Stimulated activated naive CD8-positive, alpha-beta T cell treated with anti-CD3 and anti-CD28 coated beads, Interleukin-15, amount 100 ng/mL, for 72 hours (primary cell): ENCODE results near the gene FAM171A1.

Experiments
- ATAC-seq: fragments of 150-1000 bp; cut with Tn5 transposase; 2 replicates; pipeline ENCODE4 v1.10.0; 2021; ENCODE audit warnings: mild to moderate bottlenecking, moderate library complexity
- DNase-seq, 2 donors: peaks; one replicate each; pipeline ENCODE4 v3.0.0; 2021 to 2022
- H3K27ac Mint-ChIP-seq, 2 donors: one replicate each; pipeline ENCODE4 v1.8.0; 2022; ENCODE audit warnings: mild to moderate bottlenecking in 2 of 2, mixed read lengths in 2 of 2, moderate library complexity in 2 of 2
- H3K27me3 Mint-ChIP-seq: one replicate; pipeline ENCODE4 v1.8.0; 2022; ENCODE audit warnings: mixed read lengths
- H3K4me1 Mint-ChIP-seq: one replicate; pipeline ENCODE4 v1.8.0; 2022; ENCODE audit warnings: mild to moderate bottlenecking, mixed read lengths
- H3K4me3 Mint-ChIP-seq, 2 donors: one replicate each; pipeline ENCODE4 v1.8.0; 2022; ENCODE audit warnings: mild to moderate bottlenecking in 2 of 2, mixed read lengths in 2 of 2, moderate library complexity in 1 of 2
- H3K9me3 Mint-ChIP-seq, 2 donors: one replicate each; pipeline ENCODE4 v1.8.0; 2022; ENCODE audit warnings: mixed read lengths in 2 of 2

FAM171A1 gene

DNA sequence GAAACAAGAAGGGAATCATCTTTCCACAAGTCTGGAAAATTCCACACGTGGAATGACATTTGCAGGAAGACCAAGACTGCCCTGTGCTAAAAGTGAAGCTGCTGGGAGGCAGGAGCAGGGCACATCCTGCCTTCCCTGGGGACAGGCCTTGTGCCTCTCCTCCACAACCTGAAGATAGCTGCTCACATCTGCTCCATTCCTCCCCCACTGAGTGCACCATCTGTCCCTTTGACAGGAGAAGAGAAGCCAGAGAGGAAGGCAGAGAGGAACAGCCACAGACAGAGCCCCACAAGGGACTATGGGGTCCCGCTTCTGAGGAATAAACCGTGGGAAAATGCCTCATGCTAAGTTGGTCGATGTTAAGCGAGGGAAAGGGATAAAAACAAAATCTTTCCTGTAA, 15.9 kb upstream of the FAM171A1 start:
- no peak for DNase-seq
- Mint-ChIP-seq H3K27ac (no peak overlapping the region), H3K9me3 (no peaks in the 10 kb centered on the region), H3K4me1 (no peaks in the 10 kb centered on the region), H3K4me3 (no peak overlapping the region), H3K27me3 (peaks cover 60% of the 10 kb centered on the region)
- no peak for ATAC-seq

DNA sequence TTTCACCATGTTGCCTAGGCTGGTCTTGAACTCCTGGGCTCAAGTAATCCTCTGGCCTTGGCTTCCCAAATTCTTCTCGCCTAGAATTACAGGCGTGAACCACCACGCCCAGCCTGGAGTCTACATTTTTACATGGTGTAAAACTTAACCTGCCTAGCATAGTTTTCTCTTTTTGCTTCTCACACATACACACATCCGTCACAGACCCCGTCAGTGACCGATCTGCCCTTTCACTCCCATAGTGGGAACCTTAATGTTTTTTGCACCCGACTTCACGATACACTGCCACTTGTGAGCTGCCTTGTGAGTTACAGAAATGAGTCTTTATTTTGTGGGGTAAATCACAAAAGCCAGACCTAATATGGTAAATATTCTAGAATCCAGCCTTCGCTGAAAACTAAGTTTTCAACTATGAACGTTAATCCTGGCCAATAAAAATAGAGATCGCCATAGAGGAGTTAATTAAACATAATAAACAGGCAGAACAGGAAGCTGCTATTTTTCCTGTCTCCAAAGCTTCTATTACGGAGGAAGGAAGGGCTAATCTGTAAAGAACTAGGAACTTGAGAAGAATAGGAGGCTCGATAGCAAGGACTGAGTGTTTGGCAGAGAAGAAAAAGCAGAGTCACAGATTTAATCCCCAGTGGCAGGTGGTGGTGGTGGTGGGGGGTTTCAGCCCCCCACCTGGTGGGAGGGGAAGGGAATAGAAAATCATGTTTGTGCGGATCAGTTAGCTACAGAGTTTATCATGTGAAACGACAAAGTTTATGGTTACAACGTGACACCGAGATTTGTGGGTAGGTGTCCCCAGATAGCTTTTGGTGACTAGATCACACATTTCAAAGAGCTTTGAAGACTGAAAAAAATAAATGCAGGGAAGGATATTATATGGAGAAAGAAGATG, 14.7 kb upstream of the FAM171A1 start:
- no peak overlapping the region for H3K4me3 Mint-ChIP-seq
- peaks cover 72% of the 10 kb centered on the region for H3K27me3 Mint-ChIP-seq
- no peak overlapping the region for H3K27ac Mint-ChIP-seq
- no peak for ATAC-seq
- no peaks in the 10 kb centered on the region for H3K9me3 Mint-ChIP-seq
- no peaks in the 10 kb centered on the region for H3K4me1 Mint-ChIP-seq
- no peak for DNase-seq

DNA sequence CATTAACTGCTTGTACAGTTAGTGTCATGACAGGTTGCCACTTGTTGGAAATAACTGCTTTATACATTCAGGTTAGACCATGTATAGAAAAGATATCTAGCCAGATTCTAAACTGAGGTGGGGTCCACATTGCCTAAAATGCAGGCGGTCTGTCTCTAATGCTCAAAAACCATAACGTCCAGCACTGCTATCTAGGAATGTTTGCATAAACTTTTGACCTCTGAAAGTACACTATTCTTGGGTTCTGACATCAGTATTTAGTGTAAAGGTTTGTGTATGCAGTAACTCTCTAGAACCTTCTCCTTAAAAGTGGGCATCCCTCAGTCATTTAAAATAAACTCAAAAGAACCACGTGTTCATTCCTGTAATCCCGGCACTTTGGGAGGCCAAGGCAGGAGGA, 10.3 kb upstream of the FAM171A1 start:
- no peak for DNase-seq
- no peak overlapping the region for H3K27ac Mint-ChIP-seq
- H3K4me1 Mint-ChIP-seq, result no peaks in the 10 kb centered on the region
- no peak for ATAC-seq
- no peaks in the 10 kb centered on the region for H3K9me3 Mint-ChIP-seq
- H3K27me3 Mint-ChIP-seq, result peaks cover 71% of the 10 kb centered on the region
- H3K4me3 Mint-ChIP-seq, result no peak overlapping the region

DNA sequence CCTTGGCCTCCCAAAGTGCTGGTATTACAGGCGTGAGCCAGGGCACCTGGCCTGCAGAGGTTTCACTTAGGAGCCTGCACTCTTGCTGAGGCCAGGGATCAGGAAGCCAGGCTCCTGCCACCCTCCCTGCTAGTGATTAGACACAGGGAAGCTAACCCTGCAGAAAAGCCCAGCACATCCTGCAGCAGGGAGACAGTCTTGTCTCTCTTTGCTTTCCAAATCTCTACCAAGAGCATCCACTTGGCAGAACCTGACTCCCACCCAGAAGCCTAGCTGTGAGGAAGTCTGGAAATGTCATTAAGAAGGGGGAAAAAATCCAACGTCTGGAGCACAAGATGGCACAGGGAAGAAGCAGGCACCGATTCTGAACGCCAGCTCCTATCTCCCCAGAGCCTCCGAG, 8.0 kb upstream of the FAM171A1 start:
- no peak for DNase-seq
- H3K27ac Mint-ChIP-seq, result peak overlapping the region in 1 of 2 donors; percentile 27
- no peak for ATAC-seq
- H3K9me3 Mint-ChIP-seq, result no peaks in the 10 kb centered on the region
- H3K4me3 Mint-ChIP-seq, result no peak overlapping the region
- H3K4me1 Mint-ChIP-seq, result no peaks in the 10 kb centered on the region
- peaks cover 50% of the 10 kb centered on the region for H3K27me3 Mint-ChIP-seq

DNA sequence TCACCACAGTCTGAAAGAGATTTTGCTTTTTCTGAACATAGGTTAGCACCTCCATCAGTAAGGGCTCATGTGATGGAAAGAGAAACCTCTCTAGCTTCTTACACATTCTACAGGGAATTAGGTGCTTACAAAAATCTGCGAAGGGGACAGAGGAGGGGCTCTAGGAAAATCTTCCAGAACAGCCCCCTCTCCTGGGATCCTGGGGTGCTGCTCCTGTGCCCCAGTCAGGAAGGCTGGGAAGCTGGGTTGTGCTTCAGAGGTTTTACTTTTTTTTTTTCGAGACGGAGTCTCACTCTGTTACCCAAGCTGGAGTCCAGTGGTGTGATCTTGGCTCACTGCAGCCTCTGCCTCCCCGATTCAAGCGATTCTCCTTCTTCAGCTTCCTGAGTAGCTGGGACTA, 7.5 kb upstream of the FAM171A1 start:
- ATAC-seq (no peak), DNase-seq (no peak)
- no peaks in the 10 kb centered on the region for H3K4me1 Mint-ChIP-seq
- H3K27me3 Mint-ChIP-seq, result peaks cover 50% of the 10 kb centered on the region
- H3K27ac Mint-ChIP-seq, result peak overlapping the region in 1 of 2 donors; percentile 27
- no peak overlapping the region for H3K4me3 Mint-ChIP-seq
- H3K9me3 Mint-ChIP-seq, result no peaks in the 10 kb centered on the region

DNA sequence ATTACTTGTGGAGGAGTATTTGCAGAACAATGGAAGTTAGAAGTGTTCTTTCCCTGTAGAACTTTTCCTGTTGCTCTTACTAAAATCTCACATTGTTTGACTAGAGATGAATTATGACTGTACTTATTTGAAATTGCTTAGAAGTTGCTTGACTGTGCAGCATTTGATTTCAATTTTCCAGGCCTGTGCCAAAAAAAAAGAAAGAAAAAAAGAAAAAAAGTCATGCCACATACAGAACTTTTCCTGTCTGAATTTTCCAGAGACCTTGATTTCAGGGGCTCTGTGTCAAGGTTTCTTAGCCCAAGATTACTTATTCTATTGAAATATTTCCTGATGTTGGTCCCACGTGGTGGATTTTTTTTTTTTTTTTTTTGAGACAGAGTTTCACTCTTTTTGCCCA, 3.5 kb upstream of the FAM171A1 start:
- Mint-ChIP-seq H3K9me3 (no peaks in the 10 kb centered on the region), H3K27me3 (peaks cover 45% of the 10 kb centered on the region), H3K4me1 (peaks cover 11% of the 10 kb centered on the region), H3K27ac (no peak overlapping the region), H3K4me3 (no peak overlapping the region)
- ATAC-seq (no peak), DNase-seq (no peak)

DNA sequence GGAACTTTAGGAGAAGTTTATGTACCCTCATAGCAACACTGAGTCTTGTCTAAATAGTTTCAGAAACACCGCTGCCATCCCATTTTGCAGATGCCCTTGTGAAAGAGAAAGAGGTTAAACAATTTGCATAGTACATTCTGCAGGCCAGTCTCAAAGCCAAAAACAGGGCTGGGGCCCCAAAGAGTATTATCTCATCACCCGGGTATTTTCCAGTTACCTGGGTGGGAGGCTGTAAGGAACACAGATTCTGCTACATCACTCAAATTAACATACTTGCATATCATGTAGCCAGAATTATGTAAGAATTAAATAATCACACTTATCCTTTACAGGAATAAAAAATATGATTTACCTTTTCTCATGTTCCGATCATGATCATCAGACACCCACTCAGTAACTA, 3.1 kb upstream of the FAM171A1 start:
- H3K4me3 Mint-ChIP-seq, result no peak overlapping the region
- H3K27me3 Mint-ChIP-seq, result peaks cover 48% of the 10 kb centered on the region
- ATAC-seq (no peak), DNase-seq (no peak)
- H3K4me1 Mint-ChIP-seq, result peaks cover 12% of the 10 kb centered on the region
- H3K27ac Mint-ChIP-seq, result no peak overlapping the region
- no peaks in the 10 kb centered on the region for H3K9me3 Mint-ChIP-seq

DNA sequence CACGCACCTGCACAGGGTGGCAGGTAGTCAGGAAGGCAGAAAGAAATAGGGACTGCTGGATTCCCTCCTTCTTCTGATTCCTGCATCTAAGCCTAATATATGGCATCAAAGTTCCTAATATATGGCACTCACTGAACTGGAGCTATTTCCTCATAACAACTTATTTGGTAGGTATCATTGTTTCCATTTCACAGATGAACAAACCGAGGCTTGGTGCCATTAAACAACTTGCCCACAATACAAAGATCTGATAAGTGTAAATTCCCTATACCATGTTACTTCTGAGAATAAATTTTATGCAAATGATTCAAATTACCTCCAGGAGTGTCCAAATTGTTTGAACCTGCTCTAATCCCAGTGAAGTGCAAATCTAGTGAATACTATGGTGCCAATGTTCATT, 2.1 kb upstream of the FAM171A1 start:
- Mint-ChIP-seq H3K27ac (no peak overlapping the region), H3K9me3 (no peaks in the 10 kb centered on the region), H3K4me3 (no peak overlapping the region), H3K4me1 (peaks cover 12% of the 10 kb centered on the region), H3K27me3 (peaks cover 51% of the 10 kb centered on the region)
- DNase-seq (no peak), ATAC-seq (no peak)

DNA sequence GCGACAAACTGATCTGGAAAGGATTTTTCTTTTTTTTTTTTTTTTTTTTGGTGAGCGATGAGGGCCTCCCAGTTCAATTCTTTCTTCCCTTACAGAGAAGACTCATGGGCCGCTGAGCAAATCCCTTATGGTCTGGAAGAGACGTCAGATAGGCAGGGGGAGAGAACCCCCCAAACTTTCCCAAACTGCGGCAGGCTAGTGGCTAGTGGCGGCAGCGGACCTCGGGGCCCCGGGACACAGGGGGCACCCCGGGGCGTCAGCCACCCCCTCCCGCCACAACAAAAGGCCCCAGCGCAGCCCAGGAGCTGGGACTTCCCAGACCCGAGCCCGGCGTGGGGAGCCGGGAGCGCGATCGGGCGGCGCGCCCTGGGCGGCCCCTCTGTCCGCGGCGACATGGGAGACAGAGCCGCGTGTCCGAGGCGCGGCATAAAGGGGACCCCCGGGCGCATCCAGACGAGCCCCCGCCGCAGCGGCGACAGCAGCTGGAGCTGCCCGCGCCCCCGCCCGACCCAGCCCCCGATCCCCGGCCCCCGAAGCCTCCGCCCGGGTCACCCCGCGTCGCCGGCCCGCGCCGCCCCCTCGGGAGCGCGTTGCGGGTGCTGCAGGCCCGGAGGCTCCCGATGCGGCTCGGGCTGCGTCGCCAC, 755 bp downstream of the FAM171A1 start:
- Mint-ChIP-seq H3K27ac (peak overlapping the region; percentile 63 to 90), H3K9me3 (no peaks in the 10 kb centered on the region), H3K4me3 (peak overlapping the region; percentile 81 to 84), H3K27me3 (peaks cover 69% of the 10 kb centered on the region), H3K4me1 (peaks cover 12% of the 10 kb centered on the region)
- DNase-seq, result peak; percentile 25 to 48
- peak; percentile 57 for ATAC-seq

DNA sequence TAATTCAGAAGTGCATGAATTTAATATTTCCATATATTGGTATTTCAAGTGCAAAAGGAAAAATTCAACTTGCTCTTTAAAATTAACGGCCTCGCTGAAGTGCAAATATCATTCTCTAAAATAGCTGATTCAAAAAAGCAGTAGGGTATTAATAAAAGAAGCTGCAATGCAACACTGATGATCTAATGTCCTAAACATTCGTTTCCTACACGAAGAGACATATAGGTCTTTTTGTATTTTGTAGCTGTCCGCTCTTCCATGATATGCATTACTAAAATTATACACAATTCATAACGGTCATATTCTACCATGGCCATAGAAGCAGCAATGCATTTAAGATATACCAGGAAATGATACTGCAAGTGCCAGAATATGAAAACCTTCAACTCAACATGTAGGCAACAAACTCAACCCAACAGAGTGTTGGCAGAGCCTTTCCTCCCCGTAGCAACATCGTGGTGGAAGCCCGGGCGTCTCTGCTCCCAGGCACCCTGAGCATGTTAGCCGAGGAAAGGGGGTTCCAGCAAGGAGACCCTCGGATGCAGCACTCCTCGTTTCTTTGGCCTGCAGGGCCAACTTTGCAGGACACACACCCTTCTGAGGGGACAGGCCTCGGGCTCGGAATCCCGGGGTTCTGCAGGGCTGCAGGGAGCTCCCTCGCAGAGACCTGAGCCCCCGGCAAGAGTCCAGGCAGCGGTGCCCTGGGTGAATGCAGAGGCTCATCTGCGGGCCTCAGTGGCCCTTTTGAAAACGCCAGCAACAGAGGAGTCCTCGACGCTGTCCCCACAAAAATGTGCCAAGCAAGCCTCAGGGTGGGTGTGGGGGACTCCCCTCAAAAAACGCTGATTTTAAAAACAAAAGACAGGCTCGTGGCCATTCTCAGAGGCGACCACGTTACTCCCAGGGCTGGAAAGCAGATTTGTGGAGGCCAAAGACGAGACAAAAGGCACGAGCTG, 1.6 kb downstream of the FAM171A1 start:
- H3K27me3 Mint-ChIP-seq, result peaks cover 76% of the 10 kb centered on the region

DNA sequence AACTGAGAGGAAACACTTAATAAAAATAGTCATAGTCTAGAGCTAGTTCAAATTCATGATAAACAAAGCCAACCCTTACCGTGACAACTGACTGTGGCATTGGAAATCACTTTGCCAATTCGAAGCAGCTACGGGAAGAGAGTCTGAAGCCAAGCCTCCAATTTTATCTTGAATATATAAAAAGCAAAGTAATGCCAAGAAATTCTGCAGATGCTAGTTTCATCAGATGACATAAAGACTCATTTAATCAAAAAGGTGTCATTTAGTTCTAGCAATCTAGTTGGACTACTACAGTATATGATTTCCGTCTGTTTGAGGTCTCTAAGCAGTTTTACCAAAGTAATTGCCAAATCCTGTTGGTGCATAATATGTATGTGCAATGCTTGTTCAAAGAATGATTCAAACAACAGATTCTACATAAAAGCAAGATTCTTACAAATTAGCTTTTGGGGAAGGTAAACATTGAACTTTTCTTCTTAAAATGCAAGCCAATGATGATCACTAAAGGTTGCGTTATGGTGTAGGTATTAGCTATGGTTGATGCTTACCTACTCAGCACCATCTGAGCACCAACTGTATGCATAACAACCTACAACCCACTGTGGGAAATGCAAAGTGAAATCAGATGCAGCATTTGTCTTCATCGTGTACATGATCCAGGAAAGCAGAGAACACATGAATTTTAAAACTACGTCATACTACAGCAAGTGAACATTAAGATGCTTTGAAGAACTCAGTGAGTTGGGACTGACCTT, 2.8 kb downstream of the FAM171A1 start:
- Mint-ChIP-seq H3K9me3 (no peaks in the 10 kb centered on the region), H3K4me1 (peaks cover 12% of the 10 kb centered on the region), H3K27me3 (peaks cover 70% of the 10 kb centered on the region), H3K27ac (no peak overlapping the region), H3K4me3 (no peak overlapping the region)
- no peak for ATAC-seq
- no peak for DNase-seq

More for the DNA sequence above, 1.6 kb downstream of the FAM171A1 start:
- H3K27ac Mint-ChIP-seq, result peak overlapping the region; percentile 63 to 90
- ATAC-seq (no peak), DNase-seq (peak in 1 of 2 donors; percentile 17)
- no peaks in the 10 kb centered on the region for H3K9me3 Mint-ChIP-seq
- H3K4me3 Mint-ChIP-seq, result peak overlapping the region; percentile 81 to 84
- peaks cover 12% of the 10 kb centered on the region for H3K4me1 Mint-ChIP-seq

DNA sequence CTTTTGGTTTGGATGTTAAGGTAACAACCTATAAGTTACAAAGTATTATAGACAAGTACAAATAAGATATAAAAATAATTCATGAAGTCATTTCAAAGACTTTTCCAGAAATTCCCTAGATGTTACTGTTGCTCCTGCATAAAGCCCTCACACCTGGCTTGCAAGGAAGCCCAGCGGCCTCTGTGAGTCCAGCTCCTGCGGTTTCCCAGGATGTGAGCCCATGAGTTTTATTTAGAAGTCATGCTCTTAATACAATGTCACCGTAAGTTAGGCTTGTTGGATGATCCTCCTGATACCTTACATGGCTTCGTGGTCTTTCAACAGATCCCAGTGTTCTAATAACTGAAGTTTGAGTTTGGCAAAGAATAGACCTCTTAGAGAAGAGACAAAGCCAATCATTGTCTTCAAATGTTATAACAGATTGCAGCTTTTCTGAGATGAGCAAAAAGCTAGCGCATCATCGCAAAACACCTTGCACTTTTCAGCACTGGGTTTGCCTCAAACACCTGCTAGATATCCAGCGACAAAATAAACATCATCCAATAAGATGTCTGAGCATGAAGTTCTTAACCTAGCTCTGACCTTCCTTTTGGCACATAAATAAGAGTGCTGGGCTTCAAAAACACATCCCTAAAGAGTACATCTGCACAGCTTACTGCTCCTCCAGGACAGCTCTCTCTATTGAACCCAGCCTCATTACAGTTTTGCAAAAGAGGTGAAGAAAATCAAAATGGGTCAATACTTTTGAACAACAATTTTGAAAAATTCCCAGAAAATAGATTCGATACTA, 3.6 kb downstream of the FAM171A1 start:
- ATAC-seq, result no peak

DNA sequence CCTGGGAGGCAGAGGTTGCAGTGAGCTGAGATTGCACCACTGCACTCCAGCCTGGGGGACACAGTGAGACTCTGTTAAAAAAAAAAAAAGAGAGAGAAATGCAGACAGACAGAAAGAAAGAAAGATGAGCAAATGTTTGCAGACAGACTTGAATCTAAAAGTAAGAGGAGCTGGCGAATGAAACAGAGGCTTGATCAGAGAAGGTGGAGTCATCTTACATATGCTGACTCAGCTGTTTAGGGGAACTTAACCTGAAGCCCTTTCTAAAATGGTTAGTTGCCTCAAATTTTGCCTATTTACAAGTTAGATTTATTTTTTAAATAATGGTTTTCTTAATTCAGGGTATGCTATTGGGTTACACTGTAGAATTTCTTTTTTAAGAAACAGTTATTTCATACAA, 5.4 kb downstream of the FAM171A1 start:
- peaks cover 58% of the 10 kb centered on the region for H3K27me3 Mint-ChIP-seq
- ATAC-seq (no peak), DNase-seq (no peak)
- H3K27ac Mint-ChIP-seq, result no peak overlapping the region
- peaks cover 8% of the 10 kb centered on the region for H3K4me1 Mint-ChIP-seq
- no peak overlapping the region for H3K4me3 Mint-ChIP-seq
- no peaks in the 10 kb centered on the region for H3K9me3 Mint-ChIP-seq

More for the DNA sequence above, 3.6 kb downstream of the FAM171A1 start:
- H3K9me3 Mint-ChIP-seq, result no peaks in the 10 kb centered on the region
- no peak for DNase-seq
- H3K4me1 Mint-ChIP-seq, result peaks cover 12% of the 10 kb centered on the region
- no peak overlapping the region for H3K4me3 Mint-ChIP-seq
- peaks cover 69% of the 10 kb centered on the region for H3K27me3 Mint-ChIP-seq
- H3K27ac Mint-ChIP-seq, result no peak overlapping the region

DNA sequence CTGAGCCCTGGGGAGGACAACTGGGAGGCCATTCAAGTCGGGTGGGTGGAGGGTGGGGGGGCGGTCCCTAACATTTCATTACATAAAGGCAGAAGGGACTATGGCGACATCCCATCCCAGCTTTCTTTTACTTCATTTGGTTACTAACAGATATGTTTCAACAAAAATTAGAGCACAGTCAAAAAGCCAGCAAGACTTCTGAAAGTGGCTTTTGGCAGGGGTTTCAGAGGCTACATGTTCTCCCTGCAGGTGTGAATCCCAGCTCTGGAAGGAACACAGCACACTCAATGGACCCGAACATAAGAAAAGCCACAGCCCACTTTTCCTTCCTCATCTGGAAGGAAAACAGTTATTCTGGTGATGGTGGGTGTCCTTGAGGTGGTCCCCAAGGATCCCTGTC, 7.1 kb downstream of the FAM171A1 start:
- H3K27ac Mint-ChIP-seq, result no peak overlapping the region

More for the DNA sequence above, 7.1 kb downstream of the FAM171A1 start:
- no peak for DNase-seq
- peaks cover 51% of the 10 kb centered on the region for H3K27me3 Mint-ChIP-seq
- ATAC-seq, result no peak
- H3K9me3 Mint-ChIP-seq, result no peaks in the 10 kb centered on the region
- H3K4me3 Mint-ChIP-seq, result no peak overlapping the region
- no peaks in the 10 kb centered on the region for H3K4me1 Mint-ChIP-seq
